Peyer's patch (tissue), 4 donors: ENCODE measurements around the gene ANKRD44. TPM values are rescaled to one million over a fixed set of nuclear protein-coding genes. Genes with fewer than 3 reads are reported as not detected.

Experiments used
- DNase-seq, 3 donors: peaks; one replicate each; pipeline ENCODE4 v3.0.0-alpha.2; 2017 to 2019
- H3K27ac ChIP-seq, 4 donors: fragments of 200-600 bp; sonication (generic); one replicate each; pipeline ENCODE4 v1.5.1; 2016 to 2019
- H3K27me3 ChIP-seq, 2 donors: fragments of 200-600 bp; sonication (generic); one replicate each; pipeline ENCODE4 v1.5.1; 2019
- H3K36me3 ChIP-seq, 3 donors: fragments of 200-600 bp; sonication (generic); one replicate each; pipeline ENCODE4 v1.5.1; 2016 to 2019
- H3K4me1 ChIP-seq, 4 donors: fragments of 200-600 bp; sonication (generic); one replicate each; pipeline ENCODE4 v1.5.1; 2016 to 2019
- H3K4me3 ChIP-seq, 4 donors: fragments of 200-600 bp; sonication (generic); 1 replicate in 3 of 4; 2 replicates in 1 of 4; pipeline ENCODE4 v1.5.1; 2016 to 2019; ENCODE audit warnings: mild to moderate bottlenecking in 1 of 4
- H3K9me3 ChIP-seq, 4 donors: fragments of 200-600 bp; sonication (generic); one replicate each; pipeline ENCODE4 v1.5.1; 2016 to 2019; ENCODE audit warnings: mild to moderate bottlenecking in 1 of 4
- POLR2A ChIP-seq, 2 donors: fragments of 450-650 bp; IDR thresholded peaks; one replicate each; pipeline ENCODE4 v1.5.1; 2017; ENCODE audit warnings: antibody characterized with exemption in 2 of 2, mild to moderate bottlenecking in 2 of 2, moderate library complexity in 2 of 2
- total RNA-seq, 4 donors: library from RNA; depleted of rRNA; stranded (reverse); fragments of >200 nt; gene quantifications; one replicate each; pipeline ENCODE4 v1.1.0, GENCODE V29; 2016
- TF ChIP-seq, protein P1 (sequence below), 6 experiments: fragments of 450-650 bp in 4 of 6; fragments of 200-600 bp in 2 of 6; sonication (generic) in 1 of 6; IDR thresholded peaks; one replicate each; pipeline ENCODE4 v1.5.1; 2017 to 2019; ENCODE audit warnings: antibody characterized with exemption in 6 of 6, mild to moderate bottlenecking in 3 of 6, moderate library complexity in 1 of 6

The ANKRD44 gene
- total RNA-seq, 4 donors from 2014 or later: 24.8 to 215 (median 32.0) TPM

- DNase-seq: no peak
- H3K4me3 ChIP-seq: no peak overlapping the region
Observed at GRCh38 chr2:197315371-197315770, 4.8 kb upstream of the ANKRD44 start.

GRCh38 chr2:197312186-197312585, 1.6 kb upstream of the ANKRD44 start:
- no peaks in the 10 kb centered on the region for H3K4me1 ChIP-seq
- H3K4me3 ChIP-seq: no peak overlapping the region
- no peaks in the 10 kb centered on the region for H3K27me3 ChIP-seq
- no peak for DNase-seq
- H3K27ac ChIP-seq: no peak overlapping the region
- TF ChIP-seq, protein P1, sequence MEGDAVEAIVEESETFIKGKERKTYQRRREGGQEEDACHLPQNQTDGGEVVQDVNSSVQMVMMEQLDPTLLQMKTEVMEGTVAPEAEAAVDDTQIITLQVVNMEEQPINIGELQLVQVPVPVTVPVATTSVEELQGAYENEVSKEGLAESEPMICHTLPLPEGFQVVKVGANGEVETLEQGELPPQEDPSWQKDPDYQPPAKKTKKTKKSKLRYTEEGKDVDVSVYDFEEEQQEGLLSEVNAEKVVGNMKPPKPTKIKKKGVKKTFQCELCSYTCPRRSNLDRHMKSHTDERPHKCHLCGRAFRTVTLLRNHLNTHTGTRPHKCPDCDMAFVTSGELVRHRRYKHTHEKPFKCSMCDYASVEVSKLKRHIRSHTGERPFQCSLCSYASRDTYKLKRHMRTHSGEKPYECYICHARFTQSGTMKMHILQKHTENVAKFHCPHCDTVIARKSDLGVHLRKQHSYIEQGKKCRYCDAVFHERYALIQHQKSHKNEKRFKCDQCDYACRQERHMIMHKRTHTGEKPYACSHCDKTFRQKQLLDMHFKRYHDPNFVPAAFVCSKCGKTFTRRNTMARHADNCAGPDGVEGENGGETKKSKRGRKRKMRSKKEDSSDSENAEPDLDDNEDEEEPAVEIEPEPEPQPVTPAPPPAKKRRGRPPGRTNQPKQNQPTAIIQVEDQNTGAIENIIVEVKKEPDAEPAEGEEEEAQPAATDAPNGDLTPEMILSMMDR (IDR thresholded peaks at IDR 0.05): no peak
- TF ChIP-seq POLR2A (IDR thresholded peaks at IDR 0.05): no peak
- H3K9me3 ChIP-seq: no peaks in the 10 kb centered on the region
- H3K36me3 ChIP-seq: no peaks in the 10 kb centered on the region

More at GRCh38 chr2:197315371-197315770, 4.8 kb upstream of the ANKRD44 start:
- Histone ChIP-seq H3K36me3 (no peaks in the 10 kb centered on the region), H3K9me3 (no peaks in the 10 kb centered on the region), H3K4me1 (no peaks in the 10 kb centered on the region), H3K27me3 (no peaks in the 10 kb centered on the region), H3K27ac (no peak overlapping the region)
- no peak for TF ChIP-seq POLR2A (IDR thresholded peaks at IDR 0.05)
- TF ChIP-seq, protein P1 (IDR thresholded peaks at IDR 0.05): no peak

DNA sequence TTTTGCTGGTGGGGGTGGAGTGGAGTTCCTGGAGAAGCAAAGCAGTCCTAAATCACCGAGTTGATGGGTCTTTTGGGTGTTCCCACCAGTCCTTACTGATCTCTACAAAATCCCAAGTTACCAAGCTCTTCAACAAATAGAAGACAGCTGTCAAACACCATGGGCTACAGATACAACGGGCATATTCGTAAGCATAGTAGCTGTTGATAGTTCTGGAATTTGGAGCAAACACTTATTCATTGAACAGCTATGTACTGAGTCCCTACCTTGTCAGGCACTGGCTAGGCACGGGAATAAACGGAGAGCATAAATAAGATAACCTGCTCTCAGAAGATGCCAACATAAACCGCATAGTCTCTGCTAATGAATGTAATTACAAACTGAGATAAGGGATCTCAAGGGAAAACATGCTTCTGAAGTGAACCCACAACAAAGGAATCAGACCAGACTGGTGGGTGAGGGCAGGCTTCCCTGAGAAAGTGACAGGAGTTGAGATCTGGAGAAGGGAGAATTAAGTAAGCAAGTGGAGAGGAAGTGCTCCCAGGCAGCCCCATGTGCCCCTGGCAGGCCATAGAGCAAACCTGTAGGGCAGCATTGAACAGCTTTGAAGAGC, 947 bp upstream of the ANKRD44 start:
- H3K4me3 ChIP-seq: peak overlapping the region in 2 of 4 donors; percentile 73 to 96
- peaks cover 0 to 2% (median 0%) of the 10 kb centered on the region in 4 donors for H3K4me1 ChIP-seq
- DNase-seq: no peak

DNA sequence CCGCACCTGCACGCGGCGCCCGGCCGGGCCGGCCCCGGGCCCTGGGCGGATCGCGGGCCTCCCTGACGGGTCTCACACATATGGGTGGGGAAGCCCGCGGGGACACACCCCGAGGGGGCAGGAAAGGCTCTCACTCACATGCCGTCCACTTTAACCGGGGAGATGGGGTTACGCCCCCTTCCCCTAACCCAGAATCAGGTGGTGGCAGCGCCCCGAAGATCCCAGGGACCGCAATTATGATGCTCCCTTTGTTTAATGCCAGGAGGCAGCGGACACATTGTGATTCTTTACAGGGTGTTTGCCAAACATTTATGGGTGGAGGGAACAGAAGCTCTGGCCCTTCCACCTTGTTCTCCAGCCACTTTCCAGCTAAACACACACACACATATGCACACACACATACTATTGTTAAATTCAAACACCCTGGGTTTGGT, 424 bp upstream of the ANKRD44 start:
- H3K4me1 ChIP-seq: peaks cover 0 to 5% (median 0%) of the 10 kb centered on the region in 4 donors
- H3K9me3 ChIP-seq: no peaks in the 10 kb centered on the region
- TF ChIP-seq POLR2A (IDR thresholded peaks at IDR 0.05): no peak
- TF ChIP-seq, protein P1 (IDR thresholded peaks at IDR 0.05): no peak
- peak overlapping the region; percentile 72 to 96 (median 72) for H3K4me3 ChIP-seq
- DNase-seq: no peak
- H3K27ac ChIP-seq: peak overlapping the region; percentile 53 to 94 (median 79)
- no peaks in the 10 kb centered on the region for H3K27me3 ChIP-seq
- no peaks in the 10 kb centered on the region for H3K36me3 ChIP-seq

More for the DNA sequence above, 947 bp upstream of the ANKRD44 start:
- Histone ChIP-seq H3K27me3 (no peaks in the 10 kb centered on the region), H3K9me3 (no peaks in the 10 kb centered on the region), H3K36me3 (no peaks in the 10 kb centered on the region), H3K27ac (peak overlapping the region in 3 of 4 donors; percentile 53 to 91 (median 67))
- no peak for TF ChIP-seq POLR2A (IDR thresholded peaks at IDR 0.05)
- TF ChIP-seq, protein P1 (IDR thresholded peaks at IDR 0.05): no peak

- peak; percentile 55 to 79 (median 61) for DNase-seq
- H3K27ac ChIP-seq: peak overlapping the region; percentile 85 to 94 (median 90)
- peak overlapping the region; percentile 72 to 96 (median 72) for H3K4me3 ChIP-seq
- peaks cover 0 to 5% (median 0%) of the 10 kb centered on the region in 4 donors for H3K4me1 ChIP-seq
- TF ChIP-seq, protein P1 (IDR thresholded peaks at IDR 0.05): no peak
- no peak for TF ChIP-seq POLR2A (IDR thresholded peaks at IDR 0.05)
- H3K27me3 ChIP-seq: no peaks in the 10 kb centered on the region
- no peaks in the 10 kb centered on the region for H3K9me3 ChIP-seq
- H3K36me3 ChIP-seq: no peaks in the 10 kb centered on the region
Observed at GRCh38 chr2:197309691-197310231, 819 bp downstream of the ANKRD44 start.
